ENCODE results near the gene NIPAL3.

DNA sequence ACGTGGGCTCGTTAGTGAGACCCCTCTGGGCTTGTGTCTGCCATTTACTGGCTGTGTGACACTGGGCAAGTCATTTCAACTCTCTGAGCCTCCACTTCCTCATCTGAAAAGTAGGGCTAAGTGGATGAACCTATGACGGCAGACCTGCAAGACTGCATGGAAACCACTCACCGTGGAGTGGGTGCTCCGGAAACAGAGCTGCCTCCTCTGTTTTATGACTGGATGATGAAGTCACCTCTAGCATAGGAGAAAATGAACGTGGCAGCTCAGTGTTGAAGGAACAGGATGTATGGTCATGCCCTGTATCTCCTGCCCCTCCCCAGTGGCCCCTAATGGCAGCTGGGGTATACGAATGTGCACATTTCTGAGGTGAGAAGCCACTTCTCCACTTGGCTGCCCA, 42.6 kb upstream of the NIPAL3 start:
- TF ChIP-seq, protein P1, sequence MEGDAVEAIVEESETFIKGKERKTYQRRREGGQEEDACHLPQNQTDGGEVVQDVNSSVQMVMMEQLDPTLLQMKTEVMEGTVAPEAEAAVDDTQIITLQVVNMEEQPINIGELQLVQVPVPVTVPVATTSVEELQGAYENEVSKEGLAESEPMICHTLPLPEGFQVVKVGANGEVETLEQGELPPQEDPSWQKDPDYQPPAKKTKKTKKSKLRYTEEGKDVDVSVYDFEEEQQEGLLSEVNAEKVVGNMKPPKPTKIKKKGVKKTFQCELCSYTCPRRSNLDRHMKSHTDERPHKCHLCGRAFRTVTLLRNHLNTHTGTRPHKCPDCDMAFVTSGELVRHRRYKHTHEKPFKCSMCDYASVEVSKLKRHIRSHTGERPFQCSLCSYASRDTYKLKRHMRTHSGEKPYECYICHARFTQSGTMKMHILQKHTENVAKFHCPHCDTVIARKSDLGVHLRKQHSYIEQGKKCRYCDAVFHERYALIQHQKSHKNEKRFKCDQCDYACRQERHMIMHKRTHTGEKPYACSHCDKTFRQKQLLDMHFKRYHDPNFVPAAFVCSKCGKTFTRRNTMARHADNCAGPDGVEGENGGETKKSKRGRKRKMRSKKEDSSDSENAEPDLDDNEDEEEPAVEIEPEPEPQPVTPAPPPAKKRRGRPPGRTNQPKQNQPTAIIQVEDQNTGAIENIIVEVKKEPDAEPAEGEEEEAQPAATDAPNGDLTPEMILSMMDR (IDR thresholded peaks at IDR 0.05; ENCODE audit: extremely low read depth in 1 of 2, insufficient read depth in 1 of 2, low read depth in 1 of 2, low read length in 2 of 2): no peak
- TF ChIP-seq JUN (IDR thresholded peaks at IDR 0.05; ENCODE audit: borderline replicate concordance, insufficient read depth, insufficient read length, low read depth): no peak
- no peak for TF ChIP-seq POLR2A (IDR thresholded peaks at IDR 0.05; ENCODE audit: low read depth, low read length)
- TF ChIP-seq POLR2AphosphoS5 (IDR thresholded peaks at IDR 0.05; ENCODE audit: insufficient read depth, low read depth, low read length): no peak
